ENCODE data around the gene SEMA3F.
A peak's percentile ranks its signal among the peaks of the same experiment; 100 is the strongest.

Gene SEMA3F

DNA sequence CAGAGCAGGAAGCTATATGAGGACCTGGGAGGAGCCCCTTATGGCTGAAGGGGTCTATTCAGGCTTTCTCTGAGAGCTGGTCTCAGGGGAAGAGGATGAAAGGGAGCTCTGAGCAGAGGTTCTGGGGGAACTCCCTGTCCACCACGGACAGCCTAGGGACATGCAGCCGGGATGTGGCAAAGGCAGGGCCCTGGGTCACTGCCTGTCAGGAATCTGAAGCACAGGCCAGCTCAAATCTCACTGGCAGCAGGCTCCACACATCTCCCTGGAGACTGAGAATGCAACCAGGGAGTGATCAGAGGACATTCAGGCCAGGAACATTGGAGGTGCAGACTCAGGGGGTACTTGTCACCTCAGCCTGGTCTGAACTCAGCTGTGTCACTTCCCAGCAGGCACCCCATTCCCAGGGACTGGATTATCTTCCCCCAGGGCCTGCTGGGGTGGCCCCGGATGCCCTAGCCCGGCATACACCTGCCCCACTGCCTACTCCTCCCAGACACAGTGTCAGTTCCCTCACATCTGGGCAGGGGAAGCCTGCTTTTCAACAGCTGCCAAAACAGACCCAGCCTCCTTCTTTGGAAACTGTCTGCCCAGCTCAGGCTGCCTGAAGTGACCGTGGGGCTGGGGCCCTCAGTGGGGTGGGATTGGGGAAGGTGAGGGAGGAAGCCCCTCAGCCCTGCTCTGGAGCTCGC, 18.3 kb upstream of the SEMA3F start:
- TF ChIP-seq, protein P1, sequence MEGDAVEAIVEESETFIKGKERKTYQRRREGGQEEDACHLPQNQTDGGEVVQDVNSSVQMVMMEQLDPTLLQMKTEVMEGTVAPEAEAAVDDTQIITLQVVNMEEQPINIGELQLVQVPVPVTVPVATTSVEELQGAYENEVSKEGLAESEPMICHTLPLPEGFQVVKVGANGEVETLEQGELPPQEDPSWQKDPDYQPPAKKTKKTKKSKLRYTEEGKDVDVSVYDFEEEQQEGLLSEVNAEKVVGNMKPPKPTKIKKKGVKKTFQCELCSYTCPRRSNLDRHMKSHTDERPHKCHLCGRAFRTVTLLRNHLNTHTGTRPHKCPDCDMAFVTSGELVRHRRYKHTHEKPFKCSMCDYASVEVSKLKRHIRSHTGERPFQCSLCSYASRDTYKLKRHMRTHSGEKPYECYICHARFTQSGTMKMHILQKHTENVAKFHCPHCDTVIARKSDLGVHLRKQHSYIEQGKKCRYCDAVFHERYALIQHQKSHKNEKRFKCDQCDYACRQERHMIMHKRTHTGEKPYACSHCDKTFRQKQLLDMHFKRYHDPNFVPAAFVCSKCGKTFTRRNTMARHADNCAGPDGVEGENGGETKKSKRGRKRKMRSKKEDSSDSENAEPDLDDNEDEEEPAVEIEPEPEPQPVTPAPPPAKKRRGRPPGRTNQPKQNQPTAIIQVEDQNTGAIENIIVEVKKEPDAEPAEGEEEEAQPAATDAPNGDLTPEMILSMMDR (IDR thresholded peaks at IDR 0.05; ENCODE audit: unreplicated experiment in 3 of 3): no peak

DNA sequence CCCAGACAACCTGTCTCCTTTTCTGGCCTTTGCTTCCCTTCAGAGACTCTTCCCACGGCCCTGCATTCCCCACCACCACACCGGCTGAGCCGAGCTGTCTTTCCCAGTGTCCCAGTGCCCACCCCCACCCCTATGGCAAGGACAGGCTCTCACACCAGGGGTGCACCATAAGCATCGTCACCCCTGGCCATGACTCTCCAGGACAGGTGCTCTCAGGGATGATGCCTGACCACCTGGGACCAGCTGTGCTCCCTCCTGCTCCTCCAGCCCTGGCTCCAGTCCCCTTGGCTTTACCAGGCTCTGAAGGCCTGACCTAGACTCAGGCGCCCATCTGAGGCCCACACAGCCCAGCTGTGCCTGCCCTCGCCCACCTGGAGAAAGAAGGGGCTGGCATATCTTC, 17.6 kb upstream of the SEMA3F start:
- peaks cover 3% of the 10 kb centered on the region for H3K27me3 Mint-ChIP-seq (ENCODE audit: low read depth)
- H3K4me3 Mint-ChIP-seq: peak overlapping the region in 1 of 3 experiments; percentile 30
- peak overlapping the region; percentile 75 to 95 (median 92) for H3K27ac Mint-ChIP-seq
- H3K9me3 Mint-ChIP-seq: no peaks in the 10 kb centered on the region
- H3K36me3 Mint-ChIP-seq (ENCODE audit: low read depth): no peaks in the 10 kb centered on the region
- peaks cover 43% of the 10 kb centered on the region for H3K4me1 Mint-ChIP-seq
- TF ChIP-seq, protein P1 (IDR thresholded peaks at IDR 0.05; ENCODE audit: unreplicated experiment in 3 of 3): no peak

More for the DNA sequence above, 18.3 kb upstream of the SEMA3F start:
- H3K9me3 Mint-ChIP-seq: no peaks in the 10 kb centered on the region
- peak overlapping the region in 1 of 3 experiments; percentile 9 for H3K4me3 Mint-ChIP-seq
- peaks cover 43% of the 10 kb centered on the region for H3K4me1 Mint-ChIP-seq
- peak overlapping the region; percentile 88 to 95 (median 92) for H3K27ac Mint-ChIP-seq
- H3K27me3 Mint-ChIP-seq (ENCODE audit: low read depth): peaks cover 3% of the 10 kb centered on the region
- H3K36me3 Mint-ChIP-seq (ENCODE audit: low read depth): no peaks in the 10 kb centered on the region

DNA sequence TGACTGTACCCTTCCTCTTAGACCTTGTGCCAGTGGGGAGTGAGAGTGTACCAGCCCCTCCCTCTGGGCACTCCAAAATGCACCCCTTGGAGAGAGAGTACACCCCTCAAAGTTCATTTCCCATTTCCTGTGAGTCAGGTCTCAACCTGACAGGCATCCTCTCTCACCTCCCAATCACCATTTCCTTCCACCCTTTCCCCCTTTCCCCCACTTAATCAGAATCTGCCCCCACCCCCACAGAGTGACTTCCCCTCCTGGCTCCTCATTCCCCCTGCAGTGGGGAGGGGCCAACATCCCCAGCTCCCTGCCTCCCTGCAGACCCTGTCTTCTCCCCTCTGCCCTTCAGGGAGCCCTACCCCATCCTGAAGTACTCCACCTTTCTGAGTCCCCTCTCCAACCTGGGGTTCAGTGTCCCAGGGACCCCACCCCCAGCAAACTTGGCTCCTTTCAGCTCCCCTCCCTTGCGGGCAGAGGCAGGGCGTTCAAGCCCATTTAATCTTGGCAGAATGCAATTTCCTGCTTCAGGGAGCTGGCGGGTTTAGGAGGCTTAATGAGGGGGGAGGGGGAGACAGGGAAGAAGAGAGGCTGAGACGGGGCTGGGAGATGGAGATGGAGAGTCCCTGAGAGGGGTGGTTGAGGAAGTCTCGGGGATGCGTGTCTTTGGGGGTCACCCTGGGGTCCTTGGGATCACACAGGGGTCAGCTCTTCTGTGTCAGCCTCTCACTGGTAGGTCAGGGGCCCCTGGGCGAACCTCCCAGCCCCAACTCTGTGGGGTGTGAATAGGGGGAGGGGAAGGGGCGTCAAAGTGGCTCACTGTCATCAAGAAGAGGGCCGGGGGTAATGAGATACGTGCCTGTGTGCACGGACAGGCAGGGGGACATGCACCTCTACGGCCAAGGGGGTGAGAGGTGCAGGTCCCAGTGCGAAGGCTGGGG, 16.6 kb upstream of the SEMA3F start:
- peaks cover 3% of the 10 kb centered on the region for H3K27me3 Mint-ChIP-seq (ENCODE audit: low read depth)
- H3K9me3 Mint-ChIP-seq: no peaks in the 10 kb centered on the region
- peak overlapping the region; percentile 75 to 95 (median 92) for H3K27ac Mint-ChIP-seq
- TF ChIP-seq, protein P1 (IDR thresholded peaks at IDR 0.05; ENCODE audit: unreplicated experiment in 3 of 3): no peak
- no peaks in the 10 kb centered on the region for H3K36me3 Mint-ChIP-seq (ENCODE audit: low read depth)
- peak overlapping the region; percentile 27 to 79 (median 51) for H3K4me3 Mint-ChIP-seq
- H3K4me1 Mint-ChIP-seq: peaks cover 43% of the 10 kb centered on the region

DNA sequence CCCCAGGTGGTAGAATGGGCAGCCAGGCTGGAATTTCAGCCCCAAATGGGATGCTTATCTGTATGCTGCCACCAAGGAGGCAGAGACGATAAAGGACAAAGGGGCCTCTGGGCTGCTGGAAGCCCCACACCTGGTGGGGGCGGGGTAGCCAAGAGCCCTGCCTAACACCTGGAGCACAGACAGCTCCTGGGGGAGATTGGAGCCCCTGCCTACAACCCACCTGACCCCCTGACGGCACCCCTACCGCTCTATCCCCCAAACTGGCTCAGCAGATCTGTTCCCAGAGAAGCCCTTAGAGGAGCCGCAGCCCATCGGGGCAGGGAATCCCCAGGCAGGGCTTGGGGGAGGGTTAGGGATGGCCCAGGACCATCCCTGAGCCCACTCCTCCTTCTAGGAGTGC, 15.8 kb upstream of the SEMA3F start:
- peaks cover 3% of the 10 kb centered on the region for H3K27me3 Mint-ChIP-seq (ENCODE audit: low read depth)
- H3K4me3 Mint-ChIP-seq: no peak overlapping the region
- no peaks in the 10 kb centered on the region for H3K36me3 Mint-ChIP-seq (ENCODE audit: low read depth)
- H3K4me1 Mint-ChIP-seq: peaks cover 46% of the 10 kb centered on the region
- no peaks in the 10 kb centered on the region for H3K9me3 Mint-ChIP-seq
- TF ChIP-seq, protein P1 (IDR thresholded peaks at IDR 0.05; ENCODE audit: unreplicated experiment in 3 of 3): no peak
- H3K27ac Mint-ChIP-seq: peak overlapping the region; percentile 75 to 95 (median 92)

DNA sequence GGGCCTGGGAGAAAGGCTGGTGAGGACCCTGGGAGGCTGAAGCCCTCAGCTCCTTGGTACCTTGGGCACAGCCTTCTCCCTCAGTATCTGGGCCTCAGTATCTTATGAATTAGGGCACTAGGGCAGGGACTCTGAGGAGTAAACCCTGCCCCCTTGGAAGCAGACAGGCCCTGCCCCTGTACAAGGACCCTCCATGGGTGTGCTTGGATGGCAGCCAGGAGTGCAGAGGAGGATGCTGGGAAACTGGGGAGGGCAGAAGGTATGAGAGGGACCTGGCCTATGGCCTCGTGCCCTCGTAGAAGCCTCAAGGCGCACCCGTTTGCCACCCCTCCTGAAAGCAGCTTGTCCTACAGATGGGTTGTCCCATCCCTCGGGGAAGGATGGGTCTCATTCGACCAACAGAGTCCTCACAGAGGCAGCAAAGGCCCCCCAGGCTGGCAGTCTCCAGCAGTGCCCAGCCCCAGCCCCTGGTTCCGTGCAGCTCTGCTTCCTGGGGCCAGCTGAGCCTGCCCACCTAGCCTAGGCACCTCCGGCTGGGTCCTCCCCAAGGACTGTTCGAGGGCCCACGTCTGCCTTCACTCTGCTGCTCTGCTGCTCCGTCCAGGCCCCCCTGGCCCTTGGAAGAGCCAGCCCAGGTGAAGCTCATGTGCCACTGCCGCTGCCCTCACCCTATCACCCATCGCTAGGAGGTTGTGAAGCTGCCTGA, 15.3 kb upstream of the SEMA3F start:
- Mint-ChIP-seq H3K27ac (peak overlapping the region; percentile 87 to 95 (median 90)), H3K4me1 (peaks cover 51% of the 10 kb centered on the region), H3K36me3 (ENCODE audit: low read depth) (no peaks in the 10 kb centered on the region), H3K9me3 (no peaks in the 10 kb centered on the region), H3K4me3 (no peak overlapping the region), H3K27me3 (ENCODE audit: low read depth) (peaks cover 3% of the 10 kb centered on the region)
- TF ChIP-seq, protein P1 (IDR thresholded peaks at IDR 0.05; ENCODE audit: unreplicated experiment in 3 of 3): no peak

All from nephron (organoid).